GM19238 (cell line): ENCODE measurements around the gene ZNF468.
"Not testable (repeated sequence)": the region's sequence is repeated elsewhere in the genome, so short reads cannot be mapped to it uniquely, and the experiment has no call there.

ENCODE experiments used
- DNase-seq: peaks from one replicate; pipeline ENCODE4 v3.0.0; 2011; ENCODE audit warnings: low spot score; ENCODE audit not compliant: insufficient read length

The ZNF468 gene

GRCh38 chr19:52829866-52830265 lies 27.6 kb downstream of the ZNF468 start:
- not testable (repeated sequence) for DNase-seq

GRCh38 chr19:52825765-52826164 lies 31.7 kb downstream of the ZNF468 start:
- no peak for DNase-seq

GRCh38 chr19:52823676-52824075 lies 33.7 kb downstream of the ZNF468 start:
- DNase-seq, result no peak

- not testable (repeated sequence) for DNase-seq
Measured at GRCh38 chr19:52821204-52821960, 36.0 kb downstream of the ZNF468 start, which contains the start of gene ZNF28. Gene ZNF28 (minus strand): TSS chr19:52821633. CDS start chr19:52817958, 3,675 bp downstream.

GRCh38 chr19:52820472-52821203 lies 36.8 kb downstream of the ZNF468 start:
- not testable (repeated sequence) for DNase-seq

- DNase-seq, result no peak
Measured at GRCh38 chr19:52809801-52810200, 47.6 kb downstream of the ZNF468 start.

GRCh38 chr19:52799950-52800640 lies 57.3 kb downstream of the ZNF468 start:
- not testable (repeated sequence) for DNase-seq

- DNase-seq, result no peak
Measured at GRCh38 chr19:52789440-52789839, 68.0 kb downstream of the ZNF468 start.
